ENCODE measurements around the gene LCNL1.
A peak's percentile ranks its signal among the peaks of the same experiment; 100 is the strongest.
"Not testable (repeated sequence)": the region's sequence is repeated elsewhere in the genome, so short reads cannot be mapped to it uniquely, and the experiment has no call there.

LCNL1 gene

GRCh38 chr9:137032858-137033257 lies 50.1 kb downstream of the LCNL1 start:
- FAIRE-seq (peak; percentile 5), DNase-seq (ENCODE audit: extremely low spot score, insufficient read length, low read depth) (no peak)

GRCh38 chr9:137033481-137033880 lies 50.7 kb downstream of the LCNL1 start:
- FAIRE-seq; DNase-seq (ENCODE audit: extremely low spot score, insufficient read length, low read depth): not testable (repeated sequence)

- FAIRE-seq (no peak), DNase-seq (ENCODE audit: extremely low spot score, insufficient read length, low read depth) (no peak)
Measured at GRCh38 chr9:137034039-137034708, 51.4 kb downstream of the LCNL1 start.

GRCh38 chr9:137034709-137035506 lies 52.1 kb downstream of the LCNL1 start:
- DNase-seq (ENCODE audit: extremely low spot score, insufficient read length, low read depth) (peak; percentile 87), FAIRE-seq (peak; percentile 91)
